Testis (tissue), 2 donors: ENCODE measurements around the gene DTNB.

Source experiments
- CTCF ChIP-seq, 3 experiments: fragments of 450-650 bp in 2 of 3; fragments of 200-600 bp in 1 of 3; sonication (generic) in 1 of 3; IDR thresholded peaks; one replicate each; pipeline ENCODE4 v1.5.1; 2016 to 2019; ENCODE audit warnings: antibody characterized with exemption in 3 of 3, mild to moderate bottlenecking in 2 of 3, moderate library complexity in 1 of 3
- POLR2A ChIP-seq: fragments of 450-650 bp; IDR thresholded peaks from one replicate; pipeline ENCODE4 v1.6.1; 2017; ENCODE audit warnings: antibody characterized with exemption, mild to moderate bottlenecking, moderate library complexity

DNA sequence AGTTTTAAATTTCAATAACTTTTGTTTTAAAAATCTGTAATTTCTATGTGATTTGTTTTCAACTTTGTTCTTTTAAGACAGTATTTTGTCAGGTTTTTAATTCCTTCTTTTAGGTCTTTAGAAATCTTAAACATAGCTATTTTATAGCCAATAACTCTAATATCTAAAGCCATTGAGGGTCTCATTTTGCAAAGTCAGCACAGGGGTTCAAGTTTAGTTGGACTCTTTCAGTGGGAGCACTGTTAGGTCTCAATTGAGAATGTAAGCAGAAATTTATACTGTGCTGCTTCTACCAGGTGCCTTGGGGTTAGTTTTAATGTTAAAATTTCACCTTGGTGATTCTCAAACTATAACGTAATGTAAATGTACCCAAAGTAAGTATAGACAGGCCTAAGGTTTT, 226.4 kb downstream of the DTNB start:
- TF ChIP-seq CTCF (IDR thresholded peaks at IDR 0.05) (no peak), POLR2A (no peak)
